ENCODE results near the gene PAX8. TPM values are rescaled to one million over a fixed set of nuclear protein-coding genes. Genes with fewer than 3 reads are reported as not detected.
"Not testable (repeated sequence)": the region's sequence is repeated elsewhere in the genome, so short reads cannot be mapped to it uniquely, and the experiment has no call there.

The PAX8 gene
- total RNA-seq, 2 experiments from 2014 or later = 2.6 to 4.1 TPM

- CTCF ChIA-PET; H3K4me1 Mint-ChIP-seq (ENCODE audit: low read depth); H3K27me3 Mint-ChIP-seq; H3K36me3 Mint-ChIP-seq; H3K4me3 Mint-ChIP-seq; H3K9me3 Mint-ChIP-seq; POLR2A ChIA-PET; H3K27ac Mint-ChIP-seq; DNase-seq; intact Hi-C loops (cut with micrococcal nuclease): not testable (repeated sequence)
Measured at GRCh38 chr2:113284999-113285398, 6.3 kb upstream of the PAX8 start.

GRCh38 chr2:113284476-113284875 lies 5.8 kb upstream of the PAX8 start:
- ChIA-PET CTCF (no interaction called here), POLR2A (no interaction called here)
- Mint-ChIP-seq H3K4me3 (no peak overlapping the region), H3K27me3 (peaks cover 3% of the 10 kb centered on the region), H3K4me1 (ENCODE audit: low read depth) (no peaks in the 10 kb centered on the region), H3K36me3 (no peaks in the 10 kb centered on the region), H3K27ac (no peak overlapping the region), H3K9me3 (no peaks in the 10 kb centered on the region)
- intact Hi-C loops (cut with micrococcal nuclease) = no loop called here
- DNase-seq = no peak

- Mint-ChIP-seq H3K4me3 (no peak overlapping the region), H3K4me1 (ENCODE audit: low read depth) (no peaks in the 10 kb centered on the region), H3K27ac (no peak overlapping the region), H3K9me3 (no peaks in the 10 kb centered on the region), H3K36me3 (no peaks in the 10 kb centered on the region), H3K27me3 (peaks cover 5% of the 10 kb centered on the region)
- CTCF ChIA-PET = no interaction called here
- intact Hi-C loops (cut with micrococcal nuclease) = no loop called here
- POLR2A ChIA-PET = no interaction called here
- no peak for DNase-seq
Measured at GRCh38 chr2:113283704-113284284, 5.1 kb upstream of the PAX8 start.

- Mint-ChIP-seq H3K9me3 (no peaks in the 10 kb centered on the region), H3K27me3 (peaks cover 5% of the 10 kb centered on the region), H3K36me3 (no peaks in the 10 kb centered on the region), H3K4me3 (no peak overlapping the region), H3K27ac (no peak overlapping the region), H3K4me1 (ENCODE audit: low read depth) (no peaks in the 10 kb centered on the region)
- no peak for DNase-seq
- intact Hi-C loops (cut with micrococcal nuclease) = no loop called here
- CTCF ChIA-PET = no interaction called here
- POLR2A ChIA-PET = no interaction called here
Measured at GRCh38 chr2:113282747-113283533, 4.2 kb upstream of the PAX8 start.

GRCh38 chr2:113281910-113282746 lies 3.4 kb upstream of the PAX8 start:
- no peaks in the 10 kb centered on the region for H3K36me3 Mint-ChIP-seq
- H3K4me3 Mint-ChIP-seq = no peak overlapping the region
- H3K9me3 Mint-ChIP-seq = no peaks in the 10 kb centered on the region
- no peak for DNase-seq
- H3K4me1 Mint-ChIP-seq (ENCODE audit: low read depth) = peaks cover 3% of the 10 kb centered on the region
- H3K27ac Mint-ChIP-seq = no peak overlapping the region
- ChIA-PET POLR2A (no interaction called here), CTCF (no interaction called here)
- intact Hi-C loops (cut with micrococcal nuclease) = no loop called here
- H3K27me3 Mint-ChIP-seq = peaks cover 9% of the 10 kb centered on the region

- Mint-ChIP-seq H3K36me3 (no peaks in the 10 kb centered on the region), H3K4me3 (no peak overlapping the region), H3K27me3 (peaks cover 34% of the 10 kb centered on the region), H3K27ac (no peak overlapping the region), H3K4me1 (ENCODE audit: low read depth) (peaks cover 9% of the 10 kb centered on the region), H3K9me3 (no peaks in the 10 kb centered on the region)
- intact Hi-C loops (cut with micrococcal nuclease) = no loop called here
- ChIA-PET POLR2A (no interaction called here), CTCF (interaction anchor here (2.0 to 2.9 kb wide), 2 partner anchors 19 to 29 kb away, joined by 7 read pairs; no protein-coding TSS in a partner anchor)
- DNase-seq = no peak
Measured at GRCh38 chr2:113278073-113278741, 514 bp downstream of the PAX8 start.

GRCh38 chr2:113277474-113278072 lies 1.1 kb downstream of the PAX8 start:
- ChIA-PET CTCF (interaction anchor here (2.0 to 2.9 kb wide), 2 partner anchors 20 to 28 kb away, joined by 7 read pairs; no protein-coding TSS in a partner anchor), POLR2A (no interaction called here)
- intact Hi-C loops (cut with micrococcal nuclease) = no loop called here
- no peaks in the 10 kb centered on the region for H3K36me3 Mint-ChIP-seq
- no peak overlapping the region for H3K4me3 Mint-ChIP-seq
- peaks cover 9% of the 10 kb centered on the region for H3K4me1 Mint-ChIP-seq (ENCODE audit: low read depth)
- DNase-seq = no peak
- no peak overlapping the region for H3K27ac Mint-ChIP-seq
- no peaks in the 10 kb centered on the region for H3K9me3 Mint-ChIP-seq
- H3K27me3 Mint-ChIP-seq = peaks cover 34% of the 10 kb centered on the region

- intact Hi-C loops (cut with micrococcal nuclease) = no loop called here
- Mint-ChIP-seq H3K4me3 (no peak overlapping the region), H3K4me1 (ENCODE audit: low read depth) (peaks cover 9% of the 10 kb centered on the region), H3K27me3 (peaks cover 34% of the 10 kb centered on the region), H3K27ac (no peak overlapping the region), H3K9me3 (no peaks in the 10 kb centered on the region), H3K36me3 (no peaks in the 10 kb centered on the region)
- ChIA-PET CTCF (interaction anchor here (0.8 to 2.9 kb wide), 6 partner anchors 20 to 113 kb away, joined by 3 to 7 read pairs (median 4); no protein-coding TSS in a partner anchor), POLR2A (no interaction called here)
- DNase-seq = no peak
Measured at GRCh38 chr2:113276761-113277425, 1.8 kb downstream of the PAX8 start.

GRCh38 chr2:113276216-113276760 lies 2.4 kb downstream of the PAX8 start:
- peaks cover 9% of the 10 kb centered on the region for H3K4me1 Mint-ChIP-seq (ENCODE audit: low read depth)
- ChIA-PET POLR2A (no interaction called here), CTCF (interaction anchor here (0.8 to 2.9 kb wide), 6 partner anchors 21 to 113 kb away, joined by 3 to 7 read pairs (median 4); no protein-coding TSS in a partner anchor)
- H3K27me3 Mint-ChIP-seq = peaks cover 38% of the 10 kb centered on the region
- no peak for DNase-seq
- no peaks in the 10 kb centered on the region for H3K36me3 Mint-ChIP-seq
- intact Hi-C loops (cut with micrococcal nuclease) = no loop called here
- H3K27ac Mint-ChIP-seq = no peak overlapping the region
- no peaks in the 10 kb centered on the region for H3K9me3 Mint-ChIP-seq
- H3K4me3 Mint-ChIP-seq = no peak overlapping the region

- Mint-ChIP-seq H3K27me3 (peaks cover 38% of the 10 kb centered on the region), H3K4me3 (no peak overlapping the region), H3K27ac (no peak overlapping the region), H3K4me1 (ENCODE audit: low read depth) (peaks cover 9% of the 10 kb centered on the region), H3K9me3 (no peaks in the 10 kb centered on the region), H3K36me3 (no peaks in the 10 kb centered on the region)
- no peak for DNase-seq
- intact Hi-C loops (cut with micrococcal nuclease) = no loop called here
- ChIA-PET CTCF (interaction anchor here (1.1 to 3.1 kb wide), 4 partner anchors 27 to 114 kb away, joined by 3 to 11 read pairs (median 4); no protein-coding TSS in a partner anchor), POLR2A (no interaction called here)
Measured at GRCh38 chr2:113275556-113276215, 3.0 kb downstream of the PAX8 start.

GRCh38 chr2:113274432-113274831 lies 4.3 kb downstream of the PAX8 start:
- H3K4me3 Mint-ChIP-seq = no peak overlapping the region
- DNase-seq = no peak
- peaks cover 38% of the 10 kb centered on the region for H3K27me3 Mint-ChIP-seq
- no peaks in the 10 kb centered on the region for H3K9me3 Mint-ChIP-seq
- H3K36me3 Mint-ChIP-seq = no peaks in the 10 kb centered on the region
- ChIA-PET CTCF (interaction anchor here (3.1 kb wide), 1 partner anchor 26 kb away, joined by 11 read pairs; no protein-coding TSS in a partner anchor), POLR2A (no interaction called here)
- peaks cover 9% of the 10 kb centered on the region for H3K4me1 Mint-ChIP-seq (ENCODE audit: low read depth)
- H3K27ac Mint-ChIP-seq = no peak overlapping the region
- intact Hi-C loops (cut with micrococcal nuclease) = no loop called here
